HFFc6 (cell line): Measurements from ENCODE around the gene LRFN2. TPM values are rescaled to one million over a fixed set of nuclear protein-coding genes. Genes with fewer than 3 reads are reported as not detected.

Experiments used
- DNase-seq: peaks from one replicate; pipeline ENCODE4 v3.0.0-alpha.2; 2018
- H3K27ac Mint-ChIP-seq: 2 replicates; pipeline ENCODE4 v1.8.0; 2020; ENCODE audit warnings: mild to moderate bottlenecking, mixed read lengths
- H3K27me3 Mint-ChIP-seq: 2 replicates; pipeline ENCODE4 v1.8.0; 2021; ENCODE audit warnings: mild to moderate bottlenecking, moderate library complexity, mixed read lengths; ENCODE audit not compliant: insufficient read depth
- H3K36me3 Mint-ChIP-seq: 2 replicates; pipeline ENCODE4 v1.8.0; 2021; ENCODE audit warnings: low read depth, mixed read lengths
- H3K4me1 Mint-ChIP-seq: 2 replicates; pipeline ENCODE4 v1.8.0; 2020; ENCODE audit warnings: low read depth, mixed read lengths
- H3K4me3 Mint-ChIP-seq: 2 replicates; pipeline ENCODE4 v1.8.0; 2020; ENCODE audit warnings: mild to moderate bottlenecking, moderate library complexity, mixed read lengths
- H3K9me3 Mint-ChIP-seq: 2 replicates; pipeline ENCODE4 v1.8.0; 2020; ENCODE audit warnings: mild to moderate bottlenecking, mixed read lengths
- CTCF ChIP-seq: fragments of 200-600 bp; sonication (generic); IDR thresholded peaks from 2 replicates; pipeline ENCODE4 v1.5.0; 2021; ENCODE audit warnings: antibody characterized with exemption, mild to moderate bottlenecking
- total RNA-seq, 6 experiments: library from RNA; stranded (reverse); fragmentation: NEBNext Ultra II Directional; extraction: Animal tissue kit (Norgen Biotek cat#: 25700); gene quantifications; 2 replicates in 1 of 6; 3 replicates in 5 of 6; pipeline ENCODE4 v1.2.3, GENCODE V29; 2021

LRFN2 gene
- total RNA-seq, 6 experiments from 2014 or later, result not detected

DNA sequence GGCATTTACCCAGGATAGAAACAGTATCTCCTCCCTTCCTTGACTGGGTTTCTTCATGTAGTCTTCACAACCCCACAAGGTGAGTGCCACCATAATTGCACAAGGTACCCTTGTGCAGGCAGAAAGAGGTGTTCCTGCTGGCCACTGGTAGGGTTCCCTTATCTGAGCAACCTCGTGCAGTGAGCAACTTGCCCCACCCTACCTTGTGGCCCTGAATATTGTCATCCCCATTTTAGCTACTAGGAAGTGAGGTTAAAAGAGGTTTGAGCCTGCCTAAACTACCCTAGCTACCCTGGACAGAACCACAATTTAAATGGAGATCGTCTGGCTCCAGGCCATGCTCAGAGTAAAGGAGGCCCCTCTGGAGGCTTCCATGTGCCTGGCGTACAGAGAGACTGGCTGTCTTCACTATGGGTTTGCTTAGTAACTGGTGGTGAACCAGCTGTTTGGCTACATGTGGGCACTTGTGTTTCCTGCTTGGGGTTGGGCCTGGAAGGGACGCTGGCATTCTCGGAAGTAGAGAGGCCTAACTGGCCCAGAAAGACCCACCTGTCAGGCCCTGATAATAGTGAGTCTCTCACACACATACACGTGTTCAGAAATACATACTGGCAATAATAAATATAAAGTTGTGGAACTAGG, 148.8 kb downstream of the LRFN2 start:
- Mint-ChIP-seq H3K9me3 (peaks cover 45% of the 10 kb centered on the region), H3K4me3 (no peak overlapping the region), H3K4me1 (no peaks in the 10 kb centered on the region), H3K27me3 (no peaks in the 10 kb centered on the region; the same call in 1 of the 2 replicates), H3K27ac (no peak overlapping the region), H3K36me3 (peaks cover 5% of the 10 kb centered on the region)
- DNase-seq, result no peak
- TF ChIP-seq CTCF, result no peak

DNA sequence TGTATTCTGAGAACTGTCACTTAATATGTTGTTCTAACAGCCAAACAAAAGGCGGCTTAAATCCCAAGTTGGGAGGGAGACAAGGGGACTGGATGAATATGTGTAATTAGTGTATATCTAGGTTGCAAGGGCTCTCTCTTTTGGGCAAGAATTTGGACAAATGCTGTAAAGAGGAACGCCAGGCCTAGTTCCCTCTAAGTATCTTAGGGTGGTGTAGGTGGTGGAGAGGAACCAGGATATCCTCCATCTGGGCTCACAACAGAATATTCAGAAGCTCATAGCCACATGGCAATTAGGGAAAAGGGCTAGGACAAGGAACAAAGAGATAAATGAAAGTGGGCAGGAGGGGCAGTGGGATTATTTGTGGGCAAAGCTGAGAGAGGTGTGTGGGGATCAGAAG, 149.5 kb downstream of the LRFN2 start:
- TF ChIP-seq CTCF, result no peak
- DNase-seq, result no peak
- no peak overlapping the region for H3K27ac Mint-ChIP-seq
- H3K27me3 Mint-ChIP-seq, result no peaks in the 10 kb centered on the region; the same call in 1 of the 2 replicates
- peaks cover 9% of the 10 kb centered on the region for H3K36me3 Mint-ChIP-seq
- peaks cover 53% of the 10 kb centered on the region for H3K9me3 Mint-ChIP-seq
- no peaks in the 10 kb centered on the region for H3K4me1 Mint-ChIP-seq
- H3K4me3 Mint-ChIP-seq, result no peak overlapping the region

DNA sequence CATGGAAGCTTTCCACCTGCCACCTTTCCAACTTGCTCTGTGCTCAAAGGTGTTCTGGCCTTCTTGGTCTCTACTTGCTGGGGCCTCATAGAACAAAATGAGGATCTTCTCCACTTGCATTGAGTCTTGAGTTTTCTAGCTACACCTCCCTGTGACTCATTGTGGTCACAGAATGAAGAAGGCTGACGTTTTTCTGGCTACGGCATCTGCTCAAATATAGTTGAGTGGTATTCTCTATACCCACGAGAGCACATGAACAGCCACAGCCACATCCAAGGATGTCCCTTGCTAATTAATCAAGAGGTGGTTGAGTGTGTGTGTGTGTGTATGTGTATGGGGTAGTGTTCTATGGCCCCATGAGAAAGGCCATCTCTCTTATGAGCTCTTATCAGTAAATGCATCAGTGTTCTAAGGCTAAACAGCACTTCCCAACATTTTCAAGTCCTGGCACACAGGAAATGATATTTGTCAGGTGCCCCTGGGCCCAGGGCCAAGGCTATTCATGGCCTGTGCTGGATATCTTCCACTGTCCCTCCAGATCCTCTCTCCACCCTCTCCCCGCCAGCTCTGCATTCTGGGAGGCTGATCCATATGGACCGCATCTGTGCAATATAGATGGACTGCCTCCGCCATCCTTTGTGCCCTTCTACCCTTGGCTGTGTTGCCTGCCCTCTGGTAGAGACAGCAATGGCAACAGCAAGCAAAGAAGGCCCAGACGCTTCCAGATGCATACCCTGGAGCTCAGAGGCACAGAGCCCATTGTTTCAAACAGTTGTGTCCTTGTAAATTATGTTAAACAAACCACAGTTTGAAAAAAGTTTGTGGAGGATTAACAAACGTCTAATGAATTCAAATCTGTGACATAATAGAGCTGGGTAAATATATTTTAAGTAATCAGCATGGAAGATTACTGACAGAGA, 150.2 kb downstream of the LRFN2 start:
- Mint-ChIP-seq H3K36me3 (peaks cover 9% of the 10 kb centered on the region), H3K27me3 (no peaks in the 10 kb centered on the region; the same call in 1 of the 2 replicates), H3K4me3 (no peak overlapping the region), H3K4me1 (no peaks in the 10 kb centered on the region), H3K9me3 (peaks cover 58% of the 10 kb centered on the region), H3K27ac (no peak overlapping the region)
- no peak for DNase-seq
- TF ChIP-seq CTCF, result no peak

DNA sequence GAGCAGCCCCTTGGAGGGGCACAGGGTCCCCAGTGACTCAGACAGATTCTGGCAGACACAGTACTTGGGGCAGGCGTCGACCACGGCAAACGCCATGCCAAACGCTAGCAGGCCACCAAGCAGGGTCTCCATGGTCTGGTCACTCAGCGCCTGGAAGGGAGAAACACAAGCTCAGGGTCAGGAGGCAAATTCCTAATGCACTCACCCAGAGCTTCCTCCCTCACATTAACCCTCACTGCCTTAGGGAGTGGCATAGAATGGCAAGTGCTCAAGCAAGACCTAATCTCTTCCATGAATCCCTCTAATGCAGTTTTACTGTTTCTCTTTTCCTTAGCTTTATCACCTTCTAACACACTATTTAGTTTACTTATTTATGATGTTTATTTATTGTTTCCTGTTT, 154.2 kb downstream of the LRFN2 start:
- no peak for TF ChIP-seq CTCF
- Mint-ChIP-seq H3K9me3 (peaks cover 50% of the 10 kb centered on the region), H3K27ac (no peak overlapping the region)

GRCh38 chr6:40431706-40432105, 155.5 kb downstream of the LRFN2 start:
- Mint-ChIP-seq H3K9me3 (peaks cover 41% of the 10 kb centered on the region), H3K27me3 (peaks cover 4% of the 10 kb centered on the region; the same call in 1 of the 2 replicates), H3K27ac (no peak overlapping the region), H3K36me3 (0 out of 2 replicates have a peak, but pooled peaks cover 4% of the 10 kb centered on the region), H3K4me3 (no peak overlapping the region), H3K4me1 (no peaks in the 10 kb centered on the region)
- no peak for DNase-seq
- no peak for TF ChIP-seq CTCF

More for the DNA sequence above, 154.2 kb downstream of the LRFN2 start:
- peaks cover 4% of the 10 kb centered on the region for H3K27me3 Mint-ChIP-seq
- H3K36me3 Mint-ChIP-seq, result 0 out of 2 replicates have a peak, but pooled peaks cover 4% of the 10 kb centered on the region
- H3K4me3 Mint-ChIP-seq, result no peak overlapping the region
- no peak for DNase-seq
- no peaks in the 10 kb centered on the region for H3K4me1 Mint-ChIP-seq
